ENCODE results near the gene MYO5B.
"Not testable (repeated sequence)": the region's sequence is repeated elsewhere in the genome, so short reads cannot be mapped to it uniquely, and the experiment has no call there.

The MYO5B gene

DNA sequence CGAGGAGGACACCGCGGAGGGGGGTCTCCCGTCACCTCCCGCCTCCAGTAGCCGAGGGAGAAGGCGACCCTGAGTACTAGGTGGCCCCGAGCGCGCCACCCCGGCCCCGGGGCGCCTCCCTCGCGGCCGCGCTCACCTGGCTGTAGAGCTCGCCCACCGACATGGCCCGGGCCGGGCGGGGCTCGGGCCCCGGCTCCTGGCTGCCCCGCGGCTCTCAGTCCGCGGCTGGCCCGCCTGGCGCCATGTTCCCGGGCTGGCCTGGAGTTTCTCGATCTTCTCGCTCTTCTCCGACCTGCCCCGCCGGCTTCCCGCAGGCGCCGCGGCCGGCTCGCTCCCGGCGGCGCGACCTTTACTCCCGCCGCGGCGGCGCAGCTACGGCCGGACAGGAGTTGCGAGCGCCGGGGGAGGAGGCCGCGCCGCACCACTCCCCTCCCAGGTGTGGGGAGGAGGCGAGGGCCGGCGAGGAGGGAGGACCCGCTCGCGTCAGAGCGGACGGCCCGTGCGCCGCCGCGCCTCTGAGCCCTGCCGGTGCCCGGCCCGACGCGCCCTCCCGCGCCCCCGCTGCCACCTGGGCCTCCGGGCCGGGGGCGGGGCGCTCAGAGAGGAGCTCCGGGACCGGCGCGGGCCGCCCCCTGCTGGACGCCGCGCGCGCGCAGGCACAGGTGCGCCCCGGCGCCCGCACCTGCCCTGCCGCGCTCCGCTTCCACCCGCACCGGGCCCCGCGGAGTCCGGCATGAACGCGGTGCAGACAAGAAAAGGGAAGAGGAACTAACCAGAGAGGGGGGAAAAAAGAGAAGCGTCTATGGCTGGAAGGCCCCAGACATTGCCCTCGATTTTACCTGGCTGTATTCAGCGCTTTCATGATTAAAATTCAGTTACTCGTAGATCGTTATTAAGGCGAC lies at the start of gene MYO5B:
MYO5B (minus strand) TSS at position 517 of the 902 bp plus-strand sequence; CDS start at position 163, 354 bp downstream.
- peak; percentile 35 for DNase-seq (ENCODE audit: low spot score)

DNA sequence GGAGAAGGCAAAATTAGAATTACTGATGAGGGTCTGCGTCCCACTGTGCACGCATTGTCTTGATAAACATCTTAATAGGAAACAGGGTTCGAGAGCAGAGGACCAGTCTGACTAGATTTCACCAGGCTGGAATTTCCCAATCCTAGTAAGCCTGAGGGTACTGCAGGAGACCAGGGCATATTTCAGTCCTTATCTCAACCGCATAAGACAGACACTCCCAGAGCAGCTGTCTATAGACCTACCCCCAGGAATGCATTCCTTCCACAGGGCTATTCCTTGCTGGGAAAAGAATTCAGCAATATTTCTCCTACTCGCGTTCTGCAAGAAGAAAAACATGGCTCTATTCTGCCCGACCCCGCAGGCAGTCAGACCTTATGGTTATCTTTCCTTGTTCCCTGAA lies 46.8 kb upstream of the MYO5B start:
- not testable (repeated sequence) for DNase-seq (ENCODE audit: low spot score)

DNA sequence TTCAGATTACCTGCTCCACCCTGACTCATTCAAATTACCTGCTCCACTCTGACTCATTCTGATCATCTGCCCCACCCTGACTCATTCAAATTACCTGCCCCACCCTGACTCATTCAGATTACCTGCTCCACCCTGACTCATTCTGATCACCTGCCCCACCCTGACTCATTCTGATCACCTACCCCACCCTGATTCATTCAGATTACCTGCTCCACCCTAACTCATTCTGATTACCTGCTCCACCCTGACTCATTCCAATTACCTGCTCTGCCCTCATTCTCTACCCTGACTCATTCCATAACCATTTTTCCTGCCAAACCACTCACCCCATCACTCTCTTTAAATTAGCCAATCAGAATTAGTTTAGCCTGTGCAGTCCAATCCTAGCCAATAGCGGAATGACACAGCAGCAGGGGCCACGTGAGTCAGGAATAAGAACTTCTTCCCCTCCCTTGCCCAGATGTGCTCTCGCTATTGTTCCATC lies 45.2 kb upstream of the MYO5B start:
- DNase-seq (ENCODE audit: low spot score), result no peak

DNA sequence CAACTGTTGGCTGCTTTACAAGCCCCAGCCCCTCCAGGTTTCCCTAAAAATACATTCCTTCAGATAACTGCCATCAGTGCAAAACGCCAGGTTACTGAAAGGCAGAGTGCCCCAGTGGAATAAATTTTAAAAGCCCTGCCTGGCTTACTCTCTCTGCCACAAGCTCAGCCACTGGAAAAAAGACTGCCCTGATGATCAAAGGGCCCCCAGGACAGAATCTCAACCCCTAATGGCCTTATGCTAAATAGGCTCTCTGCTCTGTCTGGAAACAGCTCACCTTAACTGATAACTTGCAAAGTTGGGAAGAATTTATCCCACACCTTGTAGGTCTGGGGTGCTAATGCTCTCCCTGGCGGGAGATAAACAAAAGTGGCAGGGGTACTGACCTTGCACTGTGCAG lies 37.5 kb upstream of the MYO5B start:
- DNase-seq (ENCODE audit: low spot score), result no peak

DNA sequence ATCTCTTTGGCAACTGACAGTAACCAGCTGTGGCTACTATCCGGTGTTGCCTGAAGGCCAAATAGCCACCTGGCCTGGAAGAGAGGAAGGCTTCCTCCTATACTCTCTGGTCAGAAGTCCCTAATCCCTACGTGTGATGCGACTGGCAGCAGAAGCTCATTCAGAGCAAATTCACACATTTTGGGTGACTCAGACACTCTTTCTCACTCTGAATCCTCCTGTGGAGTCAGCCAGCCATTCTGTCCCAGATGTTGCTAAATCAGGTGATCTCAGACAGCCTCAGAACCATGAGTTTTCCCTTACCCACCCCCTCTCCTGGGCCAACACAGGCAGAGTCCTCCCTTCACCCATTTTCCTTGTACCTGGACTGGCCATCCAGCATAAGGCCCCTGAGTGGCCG lies 36.7 kb upstream of the MYO5B start:
- DNase-seq (ENCODE audit: low spot score), result no peak

DNA sequence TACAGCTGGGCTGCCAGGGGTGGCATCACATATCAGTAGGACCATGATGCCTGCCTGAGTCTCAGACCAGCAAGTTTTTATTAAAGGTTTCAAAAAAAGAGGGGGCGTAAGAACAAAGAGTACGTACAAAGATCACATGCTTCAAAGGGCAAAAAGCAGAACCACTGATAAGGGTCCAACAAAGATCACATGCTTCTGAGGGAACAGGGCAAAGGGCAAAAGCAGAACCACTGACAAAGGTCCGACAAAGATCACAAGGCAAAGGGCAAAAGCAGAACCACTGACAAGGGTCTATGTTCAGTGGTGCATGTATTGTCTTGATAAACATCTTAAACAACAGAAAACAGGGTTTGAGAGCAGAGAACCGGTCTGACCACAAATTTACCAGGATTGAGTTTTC lies 25.3 kb upstream of the MYO5B start:
- DNase-seq (ENCODE audit: low spot score), result not testable (repeated sequence)

DNA sequence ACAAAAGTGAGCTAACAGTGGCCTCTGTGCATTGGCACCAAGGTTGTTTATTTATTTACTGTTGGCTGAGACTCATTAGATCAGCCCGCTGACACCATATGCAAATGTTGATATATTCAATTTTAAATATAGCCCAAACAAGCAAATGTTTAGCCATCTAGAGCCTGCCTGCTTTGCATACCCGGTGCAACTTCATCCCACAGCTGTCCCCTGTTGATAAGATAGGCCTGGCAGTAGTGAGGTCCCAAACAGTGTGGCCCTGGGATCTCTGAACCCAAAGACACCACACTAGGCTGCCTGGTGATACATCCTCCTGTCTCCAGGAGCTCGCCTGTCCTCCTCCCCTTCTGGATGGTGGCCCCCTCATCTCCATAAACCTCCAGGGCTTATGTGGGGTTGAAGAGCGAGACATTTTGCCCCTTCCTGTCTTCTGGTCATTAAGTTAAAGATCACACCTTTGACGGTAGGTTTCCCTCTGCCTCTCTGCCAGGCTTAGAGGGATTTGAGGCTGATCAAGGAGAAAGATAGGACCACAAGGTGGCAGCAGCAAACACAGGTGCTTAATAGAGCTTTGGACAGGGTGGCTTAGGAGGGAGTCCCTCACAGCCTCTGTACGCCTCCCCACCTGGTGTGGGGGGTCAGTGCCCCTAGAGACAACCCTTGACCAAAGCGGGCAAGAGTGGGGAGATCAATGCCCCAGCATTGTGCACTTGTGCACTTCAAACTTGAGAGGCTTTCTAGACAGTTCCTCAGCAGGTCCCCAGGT lies 23.7 kb upstream of the MYO5B start:
- DNase-seq (ENCODE audit: low spot score), result no peak

DNA sequence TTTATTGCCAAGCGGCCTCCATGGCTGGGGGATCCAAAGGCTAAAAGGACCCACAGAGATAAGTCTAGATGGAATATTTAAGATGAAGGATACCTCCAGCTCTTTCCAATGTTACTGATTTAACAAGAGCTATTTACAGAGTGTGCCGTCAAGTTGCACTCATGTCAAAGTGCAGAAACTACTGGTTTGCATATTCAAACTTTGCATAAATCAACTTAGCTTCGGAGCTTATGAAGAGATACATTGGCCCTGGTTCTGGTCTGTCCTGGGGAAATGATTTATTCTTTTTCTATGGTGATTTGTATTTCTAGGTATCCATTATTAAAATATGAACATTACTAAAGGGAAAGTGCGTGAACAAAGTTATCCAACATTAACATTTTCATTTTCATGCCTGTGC lies 14.4 kb upstream of the MYO5B start:
- DNase-seq (ENCODE audit: low spot score), result no peak

DNA sequence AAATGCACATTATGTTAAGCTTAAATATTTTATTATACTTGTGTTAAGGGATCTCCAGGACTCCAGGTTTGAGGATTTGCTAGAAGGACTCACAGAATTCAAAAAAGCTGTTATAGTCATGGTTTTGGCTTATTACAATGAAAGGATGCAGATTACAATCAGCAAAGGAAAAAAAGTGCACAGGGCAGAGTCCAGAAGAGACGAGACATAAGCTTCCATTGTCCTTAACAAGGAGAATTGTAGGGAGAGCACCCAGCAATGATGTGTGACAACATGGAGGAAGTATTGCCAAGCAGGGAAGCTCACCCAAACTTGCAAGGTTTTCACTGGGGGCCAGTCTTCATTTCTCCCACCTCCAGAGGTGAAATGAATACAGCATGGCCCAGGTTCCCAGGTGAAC lies 12.8 kb upstream of the MYO5B start:
- DNase-seq (ENCODE audit: low spot score), result no peak

DNA sequence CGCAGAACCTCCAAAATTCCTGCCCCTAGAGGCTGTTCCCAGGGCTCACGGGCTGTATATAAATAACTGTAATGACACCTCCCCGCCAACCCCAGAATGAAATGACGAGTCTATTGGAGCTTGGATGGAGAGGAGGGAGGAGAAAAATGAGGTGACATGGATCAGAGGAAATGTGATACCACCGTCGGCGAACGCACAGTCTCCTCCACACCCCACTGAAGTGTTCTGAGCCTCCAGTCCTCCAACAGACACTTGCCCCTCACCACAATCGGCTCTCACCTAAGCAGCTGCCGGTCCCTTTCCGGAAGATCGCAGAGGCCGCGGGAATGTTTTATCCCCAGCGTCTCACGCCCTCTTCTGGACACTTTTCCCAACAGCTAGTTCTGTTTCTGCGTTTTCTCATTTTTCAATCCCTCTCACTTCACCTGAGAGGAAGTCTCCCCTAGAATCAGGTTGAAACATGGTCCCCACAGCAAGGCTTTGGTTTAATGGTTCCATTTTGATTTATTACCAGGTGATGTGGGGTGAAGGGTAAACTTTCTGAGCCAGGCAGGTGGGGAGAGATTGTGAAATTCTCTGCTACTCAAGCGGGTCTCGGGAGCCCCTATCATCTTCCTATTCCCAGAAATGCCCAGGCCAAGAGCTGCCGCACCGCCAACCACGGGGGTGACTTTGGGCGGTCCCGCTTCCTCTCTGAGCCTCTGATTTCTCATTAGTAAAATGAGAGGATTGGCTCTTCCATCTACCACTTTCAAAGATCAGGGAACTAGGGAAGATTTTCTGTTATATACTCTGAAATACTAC lies 9.1 kb upstream of the MYO5B start:
- DNase-seq (ENCODE audit: low spot score), result peak; percentile 71

DNA sequence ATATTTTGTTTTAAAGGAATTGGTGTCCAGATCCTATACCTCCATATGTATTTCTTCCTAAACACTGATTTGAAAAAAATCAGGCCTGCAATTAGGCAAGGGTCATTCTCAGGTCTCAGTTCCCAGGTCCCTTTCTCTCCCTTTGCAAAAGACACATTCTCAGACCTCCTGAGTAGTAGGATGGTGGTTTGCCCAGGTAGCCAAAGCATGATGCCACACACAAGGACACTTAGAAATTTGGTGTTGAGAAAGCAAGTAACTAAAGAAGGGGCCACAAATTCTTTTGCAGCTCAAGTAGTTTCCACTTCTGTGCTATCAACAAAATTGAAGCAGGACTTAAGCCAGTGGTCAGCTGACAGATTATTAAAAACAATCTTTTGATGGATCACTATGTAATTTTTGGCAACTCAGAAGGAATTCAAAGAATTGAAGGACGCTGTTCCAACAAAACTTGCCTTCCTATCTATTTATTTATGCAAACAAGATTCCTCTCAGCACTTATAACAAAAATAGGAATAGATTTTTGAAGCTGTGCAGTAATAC lies 6.6 kb upstream of the MYO5B start:
- no peak for DNase-seq (ENCODE audit: low spot score)

DNA sequence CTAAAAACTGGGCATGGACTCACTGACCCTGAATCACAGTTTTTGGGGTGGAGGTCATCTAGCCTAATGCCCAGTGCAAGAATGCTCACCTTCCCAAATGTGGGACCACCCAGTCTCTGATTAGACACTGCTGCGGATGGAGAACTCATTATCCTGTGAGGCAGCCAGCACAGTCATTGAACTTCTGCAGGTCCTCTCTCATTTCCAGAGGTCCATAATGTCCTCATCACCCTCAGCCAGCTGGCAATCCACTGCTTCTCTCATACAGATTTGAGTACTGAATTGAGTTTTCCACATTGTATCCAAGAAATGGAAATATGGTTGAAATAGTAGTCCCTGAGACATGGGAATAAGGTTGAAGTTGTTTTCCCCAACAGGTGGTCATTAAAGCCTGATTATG lies 5.0 kb upstream of the MYO5B start:
- no peak for DNase-seq (ENCODE audit: low spot score)

DNA sequence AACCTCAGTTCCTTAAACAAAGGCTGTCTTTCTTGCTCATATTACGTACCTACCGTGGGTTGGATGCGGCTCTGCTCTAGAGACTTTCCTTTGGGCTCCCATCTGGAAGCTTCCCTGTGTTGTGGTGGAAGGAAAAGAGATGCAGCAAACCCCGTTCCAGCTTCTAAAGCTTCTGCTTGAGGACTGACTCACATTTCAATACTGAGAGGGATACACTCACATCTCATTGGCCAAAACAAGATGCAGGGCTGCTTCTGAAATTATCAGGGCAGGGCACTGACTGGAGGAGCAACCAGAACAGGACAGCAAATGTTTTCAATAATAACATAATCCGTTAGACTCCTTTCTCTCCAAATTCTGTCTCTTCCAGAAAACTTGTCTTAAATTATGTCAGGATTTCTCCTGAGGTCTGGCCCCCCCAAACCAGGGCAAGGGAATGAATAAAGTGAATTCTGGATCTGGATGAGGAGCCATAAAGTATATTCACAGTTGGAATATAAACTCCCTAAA lies 4.5 kb upstream of the MYO5B start:
- DNase-seq (ENCODE audit: low spot score), result no peak

DNA sequence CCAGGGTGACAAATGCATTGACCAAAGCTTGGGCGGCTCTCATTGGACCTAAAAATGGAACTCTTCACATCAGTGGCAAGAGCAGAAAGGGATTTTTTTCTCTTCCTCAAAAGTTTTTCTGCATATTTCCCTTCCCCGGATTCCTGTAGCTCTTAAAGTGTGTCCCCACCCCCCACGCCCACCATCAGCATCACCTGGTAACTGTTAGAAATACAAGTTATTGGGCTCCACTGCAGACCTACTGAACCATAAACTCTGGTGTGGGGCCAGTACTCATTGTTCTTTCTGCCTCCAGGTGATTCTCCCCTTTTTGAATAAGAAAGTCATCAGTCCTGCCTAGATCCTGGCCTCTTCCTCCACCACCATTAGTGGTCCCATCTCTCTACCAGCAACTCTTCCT lies 1.3 kb upstream of the MYO5B start:
- no peak for DNase-seq (ENCODE audit: low spot score)

DNA sequence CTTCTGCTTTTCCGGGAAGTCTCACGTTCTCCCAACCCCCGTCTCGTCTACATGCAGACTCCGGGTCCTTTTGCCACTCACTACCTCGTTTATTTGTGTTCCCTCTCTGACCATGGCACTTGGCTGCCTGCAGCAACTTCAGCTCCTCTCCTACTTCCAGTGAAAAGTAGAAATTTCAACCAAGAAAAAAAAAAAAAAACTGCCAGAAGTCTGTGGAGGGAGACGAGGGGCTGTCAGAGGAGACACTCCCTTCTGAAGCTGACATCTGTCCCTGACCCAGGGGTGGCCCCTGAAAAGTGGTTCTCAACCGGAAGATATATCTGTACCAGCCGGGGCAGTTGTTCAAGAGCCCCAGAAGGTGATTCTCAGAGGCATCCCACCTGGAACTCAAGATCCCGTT lies 742 bp upstream of the MYO5B start:
- no peak for DNase-seq (ENCODE audit: low spot score)

DNA sequence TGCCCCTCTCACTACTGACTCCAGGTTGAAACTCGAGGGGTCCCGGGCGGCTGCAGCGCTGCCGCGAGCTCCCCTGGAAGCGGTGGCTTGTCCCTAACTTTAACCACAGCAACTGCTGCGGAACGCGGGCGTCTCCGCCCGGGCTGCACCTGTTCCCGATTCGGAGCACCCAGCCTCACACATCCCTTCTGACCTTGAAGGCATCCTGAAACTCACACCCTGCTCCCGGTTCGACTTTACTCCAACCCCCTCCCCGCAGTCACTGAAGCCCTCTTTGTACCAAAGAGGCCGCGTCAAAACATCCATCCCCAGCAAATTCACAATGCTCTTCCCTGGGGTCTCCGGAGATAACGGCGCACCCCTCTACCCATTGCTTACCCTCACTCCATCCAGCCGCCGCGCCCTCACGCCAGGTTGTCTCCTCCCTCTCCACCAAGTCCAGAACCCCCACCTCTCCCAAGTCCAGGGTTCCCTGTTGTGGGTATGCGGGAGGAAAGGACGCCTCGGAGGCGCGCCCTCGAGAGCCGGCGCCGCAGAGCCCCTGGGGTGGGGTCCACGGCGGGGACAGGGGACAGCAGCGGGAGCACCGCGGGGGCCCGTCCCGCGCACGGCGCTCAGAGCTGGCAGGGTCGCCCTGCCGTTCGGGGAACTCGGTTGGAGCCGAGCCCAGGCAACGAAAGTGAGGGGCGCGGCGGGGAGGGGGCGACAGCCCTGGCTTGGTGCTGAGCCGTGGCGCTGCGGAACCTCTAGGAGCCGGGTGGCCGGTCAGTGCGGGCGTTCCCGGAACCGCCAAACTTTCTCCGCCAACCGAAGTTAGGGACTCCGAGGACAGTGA lies 934 bp downstream of the MYO5B start:
- DNase-seq (ENCODE audit: low spot score), result no peak

DNA sequence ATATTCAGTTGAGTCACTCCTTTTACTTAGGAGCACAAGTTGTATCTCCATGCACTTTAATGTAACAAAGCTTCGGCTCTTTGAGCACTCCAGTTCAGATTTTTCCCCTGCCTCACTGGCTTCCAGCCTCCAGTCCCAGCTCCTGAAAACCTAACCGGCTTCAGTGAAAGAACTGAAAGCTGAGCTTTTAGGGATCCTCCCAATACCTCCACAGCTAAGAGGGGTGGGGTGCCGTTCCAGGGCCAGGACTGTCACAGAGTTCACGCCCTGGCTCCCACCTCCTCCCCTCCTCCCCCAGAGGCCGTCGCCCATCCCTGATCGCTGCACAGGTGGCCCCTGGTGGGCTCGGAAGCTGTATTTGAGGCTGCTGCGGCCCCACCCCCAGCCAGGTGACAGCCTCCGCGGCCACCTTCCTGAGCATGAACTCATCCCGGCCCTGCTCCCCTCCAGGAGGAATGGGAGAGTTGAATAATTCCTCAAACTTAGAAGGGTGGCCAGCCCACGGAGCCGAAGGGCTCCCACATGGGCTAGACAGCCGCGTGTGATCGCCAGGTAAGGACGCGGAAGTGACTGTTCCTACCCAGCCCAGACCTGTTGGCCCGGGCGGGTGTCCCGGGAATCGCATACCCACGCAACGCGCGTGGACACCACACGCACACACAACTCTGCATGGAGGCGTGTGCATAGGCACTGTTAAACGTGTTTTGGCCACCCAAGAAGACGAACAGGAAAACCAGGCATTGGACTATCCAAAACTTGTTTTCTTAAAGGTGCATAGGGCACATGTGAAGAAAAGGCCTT lies 1.8 kb downstream of the MYO5B start:
- no peak for DNase-seq (ENCODE audit: low spot score)

DNA sequence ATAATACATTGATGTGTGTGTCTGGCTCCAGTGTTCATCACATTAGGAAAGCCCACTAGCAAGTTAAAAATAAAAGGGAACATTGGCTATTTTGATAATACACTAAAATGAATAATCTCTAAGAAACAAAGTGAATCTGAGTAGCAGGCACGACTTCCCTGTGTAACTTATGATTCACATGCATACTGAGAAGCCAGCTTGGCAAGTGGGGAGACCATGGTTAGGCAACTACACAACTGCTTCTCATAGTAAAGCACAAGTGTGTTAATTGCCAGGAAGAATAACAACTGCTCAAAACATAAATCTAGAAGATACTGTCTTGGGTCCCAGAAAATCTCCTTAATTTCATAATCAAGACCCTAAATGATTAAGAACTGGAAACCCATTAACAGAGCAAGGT lies 4.0 kb downstream of the MYO5B start:
- no peak for DNase-seq (ENCODE audit: low spot score)

DNA sequence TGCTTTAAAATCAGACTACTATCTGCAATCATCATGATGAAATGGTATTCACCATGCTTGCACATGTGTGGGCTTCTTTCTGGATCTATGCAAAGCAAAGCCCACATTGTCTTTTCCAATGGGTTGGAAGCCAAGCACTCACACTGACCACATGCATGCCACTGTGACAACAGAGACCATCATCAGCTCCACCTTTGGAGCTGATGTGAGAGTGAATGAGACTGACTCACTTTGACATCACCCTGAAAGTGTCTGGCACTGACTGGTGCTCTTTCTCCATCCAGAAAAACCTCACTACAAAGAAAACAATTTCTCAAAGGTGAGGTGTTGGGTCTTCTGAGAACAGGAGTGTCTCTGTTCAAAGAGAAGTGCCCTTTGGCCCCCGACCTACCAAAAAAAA lies 4.7 kb downstream of the MYO5B start:
- DNase-seq (ENCODE audit: low spot score), result no peak

DNA sequence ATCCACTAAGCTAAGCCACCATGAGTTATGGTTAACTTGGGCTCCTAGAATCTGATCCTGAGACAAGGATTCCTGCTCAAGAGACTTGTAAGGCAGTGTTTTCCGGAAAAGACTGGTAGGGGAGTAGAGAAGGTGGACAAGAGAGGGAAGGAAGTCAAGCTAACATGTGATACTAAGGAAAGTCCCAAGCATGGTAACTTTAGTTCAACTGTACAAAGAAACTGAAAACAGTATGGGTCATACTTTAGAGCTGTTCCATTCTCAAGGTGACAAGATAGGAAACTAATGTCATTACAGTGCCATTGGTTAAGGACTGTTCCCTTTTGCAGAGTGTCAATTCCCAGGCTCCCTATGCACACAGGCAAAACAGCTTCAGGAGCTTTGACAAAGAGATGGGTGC lies 5.8 kb downstream of the MYO5B start:
- no peak for DNase-seq (ENCODE audit: low spot score)

All from AG20443 (cell line).